Measurements from ENCODE around the gene CD99L2.

DNA sequence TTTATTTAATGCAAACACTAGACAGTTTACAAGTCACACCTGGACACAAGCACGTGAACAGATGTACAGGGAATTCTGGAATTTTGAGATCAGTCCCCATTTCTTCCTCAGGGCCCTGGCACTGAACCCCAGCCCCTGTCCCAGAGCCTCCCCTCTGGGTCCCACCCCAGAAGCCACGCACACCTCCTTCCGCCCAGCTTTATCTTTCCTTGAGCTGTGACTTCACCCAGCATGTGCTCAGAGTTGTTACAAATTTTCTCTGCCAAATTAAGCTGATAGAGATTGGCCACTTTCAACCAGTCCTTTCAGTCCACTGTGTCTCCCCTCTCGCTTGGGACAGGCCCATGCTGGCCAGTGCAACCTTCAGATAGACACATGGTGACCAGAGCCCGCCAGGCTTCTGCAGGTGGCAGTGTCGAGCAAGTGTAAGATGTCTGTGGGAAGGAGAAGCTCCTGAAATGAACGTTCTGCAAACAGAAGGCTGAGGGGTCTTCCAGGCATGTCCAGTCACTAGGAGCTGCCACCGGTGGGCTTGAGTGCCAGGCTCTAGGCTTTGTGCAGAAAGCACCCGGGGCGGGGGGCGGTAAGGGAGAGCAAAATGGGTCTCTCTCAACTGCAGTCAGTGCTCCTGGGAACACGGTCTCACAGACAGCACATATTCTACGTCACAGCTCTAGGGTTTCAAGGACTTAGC is 132.0 kb downstream of the CD99L2 start:
- TF ChIP-seq, protein P1, sequence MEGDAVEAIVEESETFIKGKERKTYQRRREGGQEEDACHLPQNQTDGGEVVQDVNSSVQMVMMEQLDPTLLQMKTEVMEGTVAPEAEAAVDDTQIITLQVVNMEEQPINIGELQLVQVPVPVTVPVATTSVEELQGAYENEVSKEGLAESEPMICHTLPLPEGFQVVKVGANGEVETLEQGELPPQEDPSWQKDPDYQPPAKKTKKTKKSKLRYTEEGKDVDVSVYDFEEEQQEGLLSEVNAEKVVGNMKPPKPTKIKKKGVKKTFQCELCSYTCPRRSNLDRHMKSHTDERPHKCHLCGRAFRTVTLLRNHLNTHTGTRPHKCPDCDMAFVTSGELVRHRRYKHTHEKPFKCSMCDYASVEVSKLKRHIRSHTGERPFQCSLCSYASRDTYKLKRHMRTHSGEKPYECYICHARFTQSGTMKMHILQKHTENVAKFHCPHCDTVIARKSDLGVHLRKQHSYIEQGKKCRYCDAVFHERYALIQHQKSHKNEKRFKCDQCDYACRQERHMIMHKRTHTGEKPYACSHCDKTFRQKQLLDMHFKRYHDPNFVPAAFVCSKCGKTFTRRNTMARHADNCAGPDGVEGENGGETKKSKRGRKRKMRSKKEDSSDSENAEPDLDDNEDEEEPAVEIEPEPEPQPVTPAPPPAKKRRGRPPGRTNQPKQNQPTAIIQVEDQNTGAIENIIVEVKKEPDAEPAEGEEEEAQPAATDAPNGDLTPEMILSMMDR (IDR thresholded peaks at IDR 0.05; ENCODE audit: low read depth, low read length, missing input control), result no peak
- TF ChIP-seq, protein P2, sequence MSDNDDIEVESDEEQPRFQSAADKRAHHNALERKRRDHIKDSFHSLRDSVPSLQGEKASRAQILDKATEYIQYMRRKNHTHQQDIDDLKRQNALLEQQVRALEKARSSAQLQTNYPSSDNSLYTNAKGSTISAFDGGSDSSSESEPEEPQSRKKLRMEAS (IDR thresholded peaks at IDR 0.05), result no peak
